Stimulated activated CD8-positive, alpha-beta memory T cell treated with anti-CD3 and anti-CD28 coated beads, Interleukin-15, amount 100 ng/mL, for 4 hours (primary cell): Measurements from ENCODE around the gene ZBTB7C.

Source experiments
- DNase-seq, 2 donors: peaks; one replicate each; pipeline ENCODE4 v3.0.0-alpha.2; 2020; ENCODE audit warnings: low read depth in 2 of 2

ZBTB7C gene

DNA sequence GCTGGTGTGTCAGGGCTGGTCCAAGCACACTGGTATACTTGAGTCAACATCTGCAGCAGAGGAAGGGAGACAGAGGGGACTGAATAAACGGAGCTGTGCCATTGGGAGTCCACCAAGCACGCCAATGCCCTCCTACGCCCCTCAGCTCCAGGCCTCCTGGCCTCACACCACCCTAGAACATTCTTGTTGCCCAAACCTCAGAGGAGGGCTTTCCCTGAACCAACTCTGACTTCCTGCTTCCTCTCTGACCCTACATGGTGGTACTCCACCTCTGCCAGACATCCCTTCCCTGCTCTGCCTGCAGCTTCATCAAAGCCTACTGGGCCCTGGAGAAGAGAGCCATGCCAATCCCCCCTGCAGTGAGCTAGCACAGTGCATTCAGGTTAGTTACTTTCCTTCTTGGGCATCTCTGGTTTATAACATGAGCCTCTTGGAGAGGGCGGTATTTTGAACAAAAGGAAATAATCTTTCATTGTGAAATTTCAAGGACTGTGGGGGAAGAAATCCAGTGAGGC lies 54.4 kb downstream of the ZBTB7C start:
- DNase-seq, result no peak

GRCh38 chr18:48352051-48352755 lies 57.0 kb downstream of the ZBTB7C start:
- DNase-seq, result no peak

DNA sequence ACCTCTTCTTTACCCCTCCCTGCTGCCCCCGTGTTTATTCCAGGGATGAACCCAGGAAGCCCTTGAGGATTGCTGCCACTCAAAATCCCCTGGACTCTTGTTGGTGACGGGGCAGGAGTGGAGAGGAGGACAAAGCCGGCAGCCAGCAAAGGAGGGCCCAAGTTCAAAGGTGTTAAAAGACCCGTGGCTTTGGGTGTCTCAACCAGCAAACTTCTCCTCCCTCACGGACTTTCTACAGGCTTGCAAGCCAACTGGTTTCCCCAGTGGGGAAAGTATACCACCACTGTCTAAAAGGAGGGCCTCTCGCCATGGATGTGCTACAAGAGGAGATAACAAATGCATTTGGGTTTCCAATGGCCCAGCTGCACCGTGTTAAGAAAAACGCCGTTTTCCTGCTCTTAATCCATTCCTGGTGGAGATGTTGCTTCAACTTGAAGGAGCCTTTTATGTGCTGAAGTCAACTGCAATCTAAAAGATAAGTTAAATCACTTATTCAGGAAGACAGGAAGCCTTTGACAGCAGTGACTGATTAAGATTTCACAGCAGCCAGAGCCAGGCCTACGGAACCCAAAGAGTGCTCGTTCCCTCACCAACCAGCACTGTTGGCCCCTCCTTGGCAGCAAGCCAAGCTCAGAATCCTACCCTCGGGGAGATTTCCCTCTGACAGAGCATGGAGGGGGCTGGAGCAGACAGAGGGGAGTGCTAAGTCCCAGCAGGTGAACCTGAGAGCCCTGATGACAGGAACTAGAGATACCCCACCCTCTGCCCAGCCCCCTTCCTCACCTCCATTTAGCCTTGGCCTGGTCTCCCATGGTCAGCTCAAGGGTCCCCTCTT lies 57.8 kb downstream of the ZBTB7C start:
- DNase-seq, result no peak

- no peak for DNase-seq
These were observed 60.4 kb downstream of the ZBTB7C start for GRCh38 chr18:48348739-48349138.

DNA sequence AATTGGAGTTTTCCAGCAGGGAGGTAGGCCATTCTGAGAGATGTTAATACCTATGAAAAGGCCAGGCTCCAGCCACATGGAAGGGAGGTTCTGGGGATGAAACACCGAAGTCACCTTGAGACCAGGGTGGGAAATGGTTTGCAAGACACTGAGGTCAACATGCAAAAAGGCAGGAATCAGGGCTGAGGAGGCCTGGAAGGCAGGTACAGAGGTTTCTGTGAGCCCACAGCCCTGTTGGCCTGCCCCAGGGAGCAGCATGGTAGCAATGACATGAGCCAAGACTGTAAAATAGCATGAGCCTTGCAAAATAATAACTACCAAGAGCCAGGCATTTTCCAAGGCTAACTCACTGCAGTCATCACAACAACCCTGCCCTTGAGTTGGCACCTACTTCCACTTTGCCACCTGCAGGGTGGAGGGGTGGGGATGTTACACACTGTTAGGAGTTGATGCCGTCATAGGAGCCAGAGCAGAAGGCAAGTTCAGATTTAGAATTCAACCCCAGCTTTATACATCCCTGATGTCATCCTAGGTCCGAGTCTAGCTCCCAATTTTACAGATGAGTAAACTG lies 61.3 kb downstream of the ZBTB7C start:
- DNase-seq, result no peak

GRCh38 chr18:48345596-48345995 lies 63.6 kb downstream of the ZBTB7C start:
- DNase-seq, result no peak

GRCh38 chr18:48342581-48342980 lies 66.6 kb downstream of the ZBTB7C start:
- no peak for DNase-seq

DNA sequence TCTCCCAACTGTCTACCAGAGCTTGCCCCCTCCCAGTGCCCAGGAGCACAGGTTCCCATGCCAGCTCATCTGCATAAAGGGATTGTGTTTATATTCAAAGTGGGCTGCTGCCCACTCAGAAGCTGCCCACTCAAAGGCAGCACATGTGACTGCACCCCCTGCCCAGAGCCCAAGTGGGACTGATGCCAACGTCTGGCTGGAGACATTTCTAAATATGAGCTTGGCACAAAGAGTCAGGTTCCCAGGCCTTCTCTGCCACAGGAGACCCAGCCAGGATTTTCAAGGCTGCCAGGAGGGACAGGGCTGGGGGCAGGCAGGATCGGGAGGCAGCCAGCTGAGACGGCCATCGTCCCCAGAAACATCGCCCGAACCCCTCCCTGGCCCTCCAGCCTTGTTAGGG lies 67.1 kb downstream of the ZBTB7C start:
- DNase-seq, result no peak

- no peak for DNase-seq
These were observed 68.6 kb downstream of the ZBTB7C start for GRCh38 chr18:48340560-48340959.

GRCh38 chr18:48339692-48340091 lies 69.5 kb downstream of the ZBTB7C start:
- DNase-seq, result no peak

DNA sequence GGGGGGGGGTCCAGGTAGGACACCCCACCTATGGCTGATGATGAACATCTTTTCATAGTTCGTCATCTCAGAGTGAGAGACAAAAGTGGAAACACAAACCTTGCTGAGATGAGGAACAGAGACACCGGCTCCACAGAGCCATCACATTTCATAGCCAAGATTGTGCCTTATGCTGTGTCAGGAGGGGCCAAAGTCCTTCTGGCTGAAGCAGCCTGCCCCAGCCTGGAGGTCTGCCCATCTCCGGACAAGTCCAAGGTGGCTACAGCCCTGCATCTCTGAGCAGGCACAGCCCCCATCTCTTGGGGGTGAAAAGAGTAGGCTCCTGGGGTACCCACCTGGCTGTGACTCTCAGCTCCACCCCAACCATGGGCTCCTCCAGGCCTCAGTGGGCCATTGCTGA lies 70.3 kb downstream of the ZBTB7C start:
- no peak for DNase-seq

- no peak for DNase-seq
These were observed 72.1 kb downstream of the ZBTB7C start for GRCh38 chr18:48337053-48337452.

DNA sequence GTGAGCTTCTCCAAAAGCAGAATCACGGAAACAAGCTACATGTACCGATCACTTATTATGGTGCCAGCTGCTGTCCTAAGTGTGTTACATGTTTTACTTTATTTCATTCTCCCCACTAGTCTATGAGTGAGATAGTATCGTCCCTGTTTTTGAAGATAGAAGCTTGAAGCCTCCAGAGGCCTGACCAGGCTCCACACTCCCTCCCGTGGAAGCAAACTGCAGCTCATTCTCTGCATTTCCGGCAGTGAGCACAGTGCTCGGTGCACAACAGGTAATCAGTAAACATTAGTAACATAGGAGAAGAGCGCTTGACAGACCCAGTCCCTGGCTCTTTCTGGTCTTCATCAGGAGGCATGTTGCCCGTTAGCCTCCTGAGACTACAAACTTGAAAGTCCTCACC lies 72.9 kb downstream of the ZBTB7C start:
- DNase-seq, result no peak

DNA sequence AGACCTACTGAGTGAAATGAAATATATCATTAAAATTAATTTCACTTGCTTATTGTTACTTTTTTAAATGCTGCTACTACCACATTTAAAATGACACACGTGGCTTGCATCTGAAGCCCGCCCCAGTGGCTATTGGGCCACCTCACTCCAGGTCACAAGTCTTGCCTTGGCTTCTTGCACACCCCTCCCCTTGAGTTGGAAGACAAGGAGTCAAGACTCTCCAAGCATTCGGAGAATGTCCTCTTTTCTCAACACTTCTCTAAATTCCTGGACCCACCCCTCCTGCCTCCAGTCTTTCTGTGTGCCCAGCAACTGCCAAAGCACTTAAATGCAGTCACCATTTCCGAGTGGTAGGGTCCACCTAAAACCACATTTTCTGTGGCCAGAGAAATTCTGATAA lies 73.4 kb downstream of the ZBTB7C start:
- DNase-seq, result no peak

DNA sequence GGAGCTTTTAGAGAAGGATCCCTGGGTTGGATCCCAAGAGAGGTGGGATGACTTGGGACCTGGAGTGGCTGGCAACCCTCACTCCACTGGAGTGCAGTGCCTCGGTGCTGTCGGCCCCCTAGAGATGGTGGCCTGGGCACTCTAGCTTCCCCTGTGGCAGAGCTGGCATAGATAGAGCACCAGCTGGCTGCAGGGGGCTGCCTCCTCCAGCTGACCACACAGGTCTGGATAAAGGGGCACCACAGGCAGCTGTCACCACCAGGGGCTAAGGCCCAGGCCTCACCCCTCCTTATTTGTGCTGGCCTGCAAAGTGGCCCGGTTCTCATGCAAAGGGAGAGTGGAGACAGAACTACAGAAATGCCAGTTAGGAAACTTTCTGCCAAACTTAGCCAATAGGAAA lies 74.3 kb downstream of the ZBTB7C start:
- no peak for DNase-seq

DNA sequence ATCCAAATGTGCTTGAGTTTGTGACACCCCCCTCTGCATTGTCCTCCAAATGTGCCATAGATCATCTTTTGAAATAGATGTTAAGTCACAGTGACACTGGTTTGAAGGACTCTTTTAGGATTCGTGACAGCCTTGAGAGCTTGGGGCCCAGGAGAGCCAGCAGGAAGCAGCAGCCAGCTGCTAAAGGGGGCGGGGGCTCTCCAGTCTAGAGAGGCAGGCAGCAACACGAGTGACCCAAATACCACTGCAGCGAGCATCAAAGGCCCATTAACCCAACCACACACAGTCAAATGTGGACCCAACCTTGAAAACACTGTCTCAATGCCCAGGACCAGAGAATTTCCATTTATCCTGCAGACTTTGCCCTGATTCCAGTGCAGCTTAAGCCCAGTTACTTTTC lies 75.6 kb downstream of the ZBTB7C start:
- DNase-seq, result no peak

GRCh38 chr18:48330016-48330991 lies 78.9 kb downstream of the ZBTB7C start:
- no peak for DNase-seq

DNA sequence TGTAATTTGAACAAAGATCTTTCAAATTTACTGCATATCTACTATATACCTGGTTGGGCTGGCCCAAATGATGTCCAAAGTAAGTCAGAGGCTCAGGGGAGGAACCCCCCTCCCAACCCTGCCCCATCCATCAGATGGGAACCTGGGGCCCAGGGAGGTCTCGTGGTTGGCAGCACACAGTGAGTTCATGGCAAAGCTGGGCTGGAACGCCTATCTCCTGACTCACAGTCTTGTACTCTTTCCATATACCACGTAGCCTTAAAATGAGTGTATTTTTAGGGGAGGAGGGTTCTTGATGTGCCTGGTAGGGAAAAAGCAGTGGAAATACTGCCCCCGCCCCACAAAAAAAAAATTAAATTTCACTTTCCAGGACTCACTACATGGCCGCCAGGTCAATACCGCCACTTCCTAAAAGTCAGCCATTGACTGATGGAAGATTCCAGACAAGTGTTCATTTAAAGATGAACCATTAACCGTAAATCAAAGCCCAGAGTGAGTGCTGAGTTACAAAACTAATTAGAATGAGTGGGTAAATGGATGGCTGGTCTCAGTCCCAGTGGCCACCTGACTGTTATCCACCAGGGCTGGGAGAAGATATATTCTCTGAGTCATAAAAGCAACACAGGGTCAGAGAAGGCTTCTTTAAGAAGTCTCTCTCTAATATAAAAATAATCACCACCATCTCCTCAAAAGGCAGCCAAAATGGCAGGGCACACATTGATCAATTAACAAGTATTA lies 80.5 kb downstream of the ZBTB7C start:
- no peak for DNase-seq

DNA sequence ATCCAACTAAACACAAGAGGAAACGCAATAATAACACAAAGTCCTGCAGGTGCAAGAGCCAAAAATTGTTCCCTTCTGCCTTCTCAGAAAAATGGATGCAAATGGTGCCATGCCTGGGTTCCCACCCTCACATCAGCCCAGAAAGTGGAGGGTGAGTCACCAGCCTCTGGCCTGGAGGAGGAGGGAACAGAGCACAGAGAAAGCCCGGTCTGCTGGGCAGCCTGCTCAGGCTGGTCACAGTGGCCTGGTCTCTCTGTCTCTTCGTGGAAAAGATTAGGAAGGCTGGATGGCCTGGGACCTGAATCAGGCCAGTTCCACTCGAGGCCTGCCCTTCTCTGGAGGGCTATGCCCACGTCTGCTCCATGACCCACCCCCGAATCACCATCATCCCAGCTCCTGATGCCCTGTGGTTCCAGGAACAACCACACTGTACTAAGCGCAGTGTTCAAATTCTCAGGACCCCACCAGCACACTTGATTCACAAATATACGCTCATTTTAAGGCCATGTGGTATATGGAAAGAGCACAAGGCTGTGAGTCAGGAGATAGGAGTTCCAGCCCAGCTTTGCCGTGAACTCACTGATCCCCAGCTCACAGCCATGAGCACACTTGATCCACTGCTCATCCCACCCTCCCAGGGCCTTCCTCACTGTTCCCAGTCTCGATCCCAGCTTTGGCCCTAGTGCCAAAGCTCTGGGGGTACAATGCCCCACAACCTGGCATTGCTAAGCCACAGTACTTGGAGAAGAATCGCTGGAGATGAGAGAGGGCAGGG lies 82.1 kb downstream of the ZBTB7C start:
- DNase-seq, result no peak

GRCh38 chr18:48325115-48325665 lies 84.0 kb downstream of the ZBTB7C start:
- DNase-seq, result no peak
